Neural cell (in vitro differentiated cells): Measurements from ENCODE around the gene EPAS1. TPM values are rescaled to one million over a fixed set of nuclear protein-coding genes. Genes with fewer than 3 reads are reported as not detected.

Source experiments
- H2AFZ ChIP-seq: fragments of 200-600, 300-800 bp; sonication (generic), shearing (Covaris generic); 2 replicates; pipeline ENCODE4 v1.6.0; 2014; ENCODE audit warnings: low read depth, mild to moderate bottlenecking, antibody characterized with exemption, low read length, moderate library complexity
- H3F3A ChIP-seq: fragments of 200-600 bp; shearing (Covaris generic); 2 replicates; pipeline ENCODE4 v1.6.1; 2016; ENCODE audit warnings: mild to moderate bottlenecking, moderate library complexity, mixed read lengths, antibody characterized with exemption, low read length; ENCODE audit not compliant: insufficient read depth, poor library complexity, severe bottlenecking
- H3K27ac ChIP-seq: fragments of 200-600, 300-800 bp; sonication (generic), shearing (Covaris generic); 2 replicates; pipeline ENCODE4 v1.5.1; 2014; ENCODE audit warnings: mild to moderate bottlenecking, low read length, moderate library complexity
- H3K27me3 ChIP-seq: fragments of 300-800, 200-600 bp; sonication (generic), shearing (Covaris generic); 2 replicates; pipeline ENCODE4 v1.6.0; 2014; ENCODE audit warnings: mild to moderate bottlenecking, low read depth, low read length, moderate library complexity; ENCODE audit not compliant: insufficient read depth
- H3K36me3 ChIP-seq: fragments of 300-800, 200-600 bp; sonication (generic), shearing (Covaris generic); 2 replicates; pipeline ENCODE4 v1.5.1; 2014; ENCODE audit warnings: mild to moderate bottlenecking, antibody characterized with exemption, low read length, moderate library complexity; ENCODE audit not compliant: insufficient read depth
- H3K4me2 ChIP-seq: fragments of 300-800, 200-600 bp; sonication (generic), shearing (Covaris generic); 2 replicates; pipeline ENCODE4 v1.6.0; 2014; ENCODE audit warnings: mild to moderate bottlenecking, low read length
- H3K4me3 ChIP-seq: fragments of 300-800, 200-600 bp; sonication (generic), shearing (Covaris generic); 2 replicates; pipeline ENCODE4 v1.5.1; 2014; ENCODE audit warnings: mild to moderate bottlenecking, low read length, moderate library complexity
- H3K79me2 ChIP-seq: fragments of 200-600 bp; shearing (Covaris generic); replicated peaks from 2 replicates; pipeline ENCODE4 v1.6.0; 2014; ENCODE audit warnings: mild to moderate bottlenecking, low read length, moderate library complexity; ENCODE audit not compliant: insufficient read depth
- H3K9ac ChIP-seq: fragments of 300-800, 200-600 bp; sonication (generic), shearing (Covaris generic); 2 replicates; pipeline ENCODE4 v1.6.1; 2016; ENCODE audit warnings: mild to moderate bottlenecking, low read length, mixed read lengths
- H3K9me2 ChIP-seq: fragments of 200-600 bp; shearing (Covaris generic); 2 replicates; pipeline ENCODE4 v1.6.1; 2016; ENCODE audit warnings: mild to moderate bottlenecking, low read length, mixed read lengths; ENCODE audit not compliant: insufficient read depth
- H3K9me3 ChIP-seq: fragments of 200-600, 300-800 bp; sonication (generic), shearing (Covaris generic); 2 replicates; pipeline ENCODE4 v1.6.1; 2016; ENCODE audit warnings: mild to moderate bottlenecking, mixed run types, low read length, moderate library complexity, mixed read lengths
- H4K20me1 ChIP-seq: fragments of 200-600 bp; shearing (Covaris generic); 2 replicates; pipeline ENCODE4 v1.6.1; 2016; ENCODE audit warnings: mild to moderate bottlenecking, mixed run types; ENCODE audit not compliant: insufficient read depth
- EP300 ChIP-seq: fragments of 450-650 bp; conservative IDR thresholded peaks from 2 replicates; pipeline ENCODE4 v1.6.1; 2014; ENCODE audit warnings: antibody characterized with exemption, mild to moderate bottlenecking, moderate library complexity; ENCODE audit not compliant: poor library complexity, severe bottlenecking
- EZH2 ChIP-seq: fragments of 200-600, 300-800 bp; shearing (Covaris generic), sonication (generic); IDR thresholded peaks from 2 replicates; pipeline ENCODE4 v1.6.1; 2014; ENCODE audit warnings: antibody characterized with exemption, low read length, borderline replicate concordance, mild to moderate bottlenecking; ENCODE audit not compliant: insufficient read depth, poor library complexity, severe bottlenecking
- MXI1 ChIP-seq: fragments of 450-650 bp; conservative IDR thresholded peaks from 2 replicates; pipeline ENCODE4 v1.6.1; 2014; ENCODE audit warnings: antibody characterized with exemption, mild to moderate bottlenecking; ENCODE audit not compliant: poor library complexity, severe bottlenecking
- POLR2AphosphoS5 ChIP-seq: IDR thresholded peaks from 2 replicates; pipeline ENCODE4 v1.6.1; 2012
- RAD21 ChIP-seq: fragments of 450-650 bp; conservative IDR thresholded peaks from 2 replicates; pipeline ENCODE4 v1.6.1; 2014; ENCODE audit warnings: antibody characterized with exemption, mild to moderate bottlenecking, moderate library complexity
- SMC3 ChIP-seq: fragments of 450-650 bp; conservative IDR thresholded peaks from 2 replicates; pipeline ENCODE4 v1.6.1; 2014; ENCODE audit warnings: antibody characterized with exemption, mild to moderate bottlenecking, moderate library complexity; ENCODE audit not compliant: poor library complexity
- TAF1 ChIP-seq: IDR thresholded peaks from 2 replicates; pipeline ENCODE4 v1.6.1; 2012; ENCODE audit warnings: low read depth
- polyA plus RNA-seq: library from polyadenylated mRNA; depleted of rRNA; stranded (reverse); fragments of >200 nt; gene quantifications from 2 replicates; pipeline ENCODE4 v1.2.3, GENCODE V29; 2014
- TF ChIP-seq, protein P1 (sequence below): IDR thresholded peaks from 2 replicates; pipeline ENCODE4 v1.6.1; 2012; ENCODE audit warnings: borderline replicate concordance
- TF ChIP-seq, protein P2 (sequence below): fragments of 450-650 bp; IDR thresholded peaks from 2 replicates; pipeline ENCODE4 v1.5.1; 2014; ENCODE audit warnings: antibody characterized with exemption, mild to moderate bottlenecking, moderate library complexity; ENCODE audit not compliant: poor library complexity, severe bottlenecking

Gene EPAS1
- polyA plus RNA-seq, 1 donor from 2014 or later, result not detected

DNA sequence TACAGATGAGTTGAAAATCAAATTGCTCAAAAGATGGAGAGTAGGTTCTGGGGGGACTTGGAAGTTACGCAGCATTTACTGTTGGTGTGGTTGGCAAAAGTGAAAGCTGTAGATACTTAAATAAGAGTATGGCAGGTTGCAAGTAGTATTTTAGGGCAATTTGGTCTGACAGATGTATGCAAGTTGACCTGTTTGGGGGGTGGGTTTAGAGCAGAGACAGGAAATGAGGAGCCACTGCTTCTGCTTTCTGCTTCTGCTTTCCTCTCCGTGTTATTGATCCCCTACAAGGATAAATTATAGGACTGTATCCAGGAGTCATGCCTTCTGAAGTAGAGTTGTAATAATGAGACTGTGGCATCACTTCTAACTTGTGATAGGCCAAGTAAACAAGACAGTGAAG is 71.2 kb downstream of the EPAS1 start:
- H3K27me3 ChIP-seq, result no peaks in the 10 kb centered on the region
- no peaks in the 10 kb centered on the region for H3F3A ChIP-seq
- H3K36me3 ChIP-seq, result no peaks in the 10 kb centered on the region
- H3K27ac ChIP-seq, result no peak overlapping the region
- no peak overlapping the region for H3K9ac ChIP-seq
- H3K79me2 ChIP-seq, result no peaks in the 10 kb centered on the region
- H4K20me1 ChIP-seq, result no peaks in the 10 kb centered on the region
- no peak overlapping the region for H3K4me3 ChIP-seq
- no peaks in the 10 kb centered on the region for H3K9me3 ChIP-seq
- H3K4me2 ChIP-seq, result no peak overlapping the region
- TF ChIP-seq MXI1 (no peak), TAF1 (no peak), RAD21 (no peak), EZH2 (no peak), POLR2AphosphoS5 (no peak), EP300 (no peak)
- TF ChIP-seq, protein P1, sequence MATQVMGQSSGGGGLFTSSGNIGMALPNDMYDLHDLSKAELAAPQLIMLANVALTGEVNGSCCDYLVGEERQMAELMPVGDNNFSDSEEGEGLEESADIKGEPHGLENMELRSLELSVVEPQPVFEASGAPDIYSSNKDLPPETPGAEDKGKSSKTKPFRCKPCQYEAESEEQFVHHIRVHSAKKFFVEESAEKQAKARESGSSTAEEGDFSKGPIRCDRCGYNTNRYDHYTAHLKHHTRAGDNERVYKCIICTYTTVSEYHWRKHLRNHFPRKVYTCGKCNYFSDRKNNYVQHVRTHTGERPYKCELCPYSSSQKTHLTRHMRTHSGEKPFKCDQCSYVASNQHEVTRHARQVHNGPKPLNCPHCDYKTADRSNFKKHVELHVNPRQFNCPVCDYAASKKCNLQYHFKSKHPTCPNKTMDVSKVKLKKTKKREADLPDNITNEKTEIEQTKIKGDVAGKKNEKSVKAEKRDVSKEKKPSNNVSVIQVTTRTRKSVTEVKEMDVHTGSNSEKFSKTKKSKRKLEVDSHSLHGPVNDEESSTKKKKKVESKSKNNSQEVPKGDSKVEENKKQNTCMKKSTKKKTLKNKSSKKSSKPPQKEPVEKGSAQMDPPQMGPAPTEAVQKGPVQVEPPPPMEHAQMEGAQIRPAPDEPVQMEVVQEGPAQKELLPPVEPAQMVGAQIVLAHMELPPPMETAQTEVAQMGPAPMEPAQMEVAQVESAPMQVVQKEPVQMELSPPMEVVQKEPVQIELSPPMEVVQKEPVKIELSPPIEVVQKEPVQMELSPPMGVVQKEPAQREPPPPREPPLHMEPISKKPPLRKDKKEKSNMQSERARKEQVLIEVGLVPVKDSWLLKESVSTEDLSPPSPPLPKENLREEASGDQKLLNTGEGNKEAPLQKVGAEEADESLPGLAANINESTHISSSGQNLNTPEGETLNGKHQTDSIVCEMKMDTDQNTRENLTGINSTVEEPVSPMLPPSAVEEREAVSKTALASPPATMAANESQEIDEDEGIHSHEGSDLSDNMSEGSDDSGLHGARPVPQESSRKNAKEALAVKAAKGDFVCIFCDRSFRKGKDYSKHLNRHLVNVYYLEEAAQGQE, result no peak
- no peak overlapping the region for H2AFZ ChIP-seq
- no peaks in the 10 kb centered on the region for H3K9me2 ChIP-seq

DNA sequence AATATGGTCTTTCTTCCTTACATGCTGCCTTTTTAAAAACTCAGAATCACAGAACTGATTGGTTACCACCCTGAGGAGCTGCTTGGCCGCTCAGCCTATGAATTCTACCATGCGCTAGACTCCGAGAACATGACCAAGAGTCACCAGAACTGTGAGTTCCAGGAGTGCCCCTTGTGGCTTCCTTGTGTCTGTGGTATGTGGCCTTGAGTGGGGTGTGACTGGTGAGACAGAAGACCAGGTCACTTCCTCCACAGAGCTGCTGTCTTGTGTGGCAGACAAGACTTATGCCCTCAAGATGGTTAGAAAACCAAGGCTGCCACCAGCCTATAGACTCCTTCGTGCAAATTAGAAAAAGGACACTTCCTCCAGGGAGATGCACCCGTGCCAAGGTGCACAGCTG is 72.6 kb downstream of the EPAS1 start:
- no peaks in the 10 kb centered on the region for H3K36me3 ChIP-seq

More for the DNA sequence above, 72.6 kb downstream of the EPAS1 start:
- no peaks in the 10 kb centered on the region for H3K27me3 ChIP-seq
- H2AFZ ChIP-seq, result no peak overlapping the region
- H3K27ac ChIP-seq, result no peak overlapping the region
- TF ChIP-seq POLR2AphosphoS5 (no peak), EP300 (no peak), TAF1 (no peak), MXI1 (no peak), SMC3 (no peak), RAD21 (no peak), EZH2 (no peak)
- TF ChIP-seq, protein P1, result no peak
- TF ChIP-seq, protein P2, sequence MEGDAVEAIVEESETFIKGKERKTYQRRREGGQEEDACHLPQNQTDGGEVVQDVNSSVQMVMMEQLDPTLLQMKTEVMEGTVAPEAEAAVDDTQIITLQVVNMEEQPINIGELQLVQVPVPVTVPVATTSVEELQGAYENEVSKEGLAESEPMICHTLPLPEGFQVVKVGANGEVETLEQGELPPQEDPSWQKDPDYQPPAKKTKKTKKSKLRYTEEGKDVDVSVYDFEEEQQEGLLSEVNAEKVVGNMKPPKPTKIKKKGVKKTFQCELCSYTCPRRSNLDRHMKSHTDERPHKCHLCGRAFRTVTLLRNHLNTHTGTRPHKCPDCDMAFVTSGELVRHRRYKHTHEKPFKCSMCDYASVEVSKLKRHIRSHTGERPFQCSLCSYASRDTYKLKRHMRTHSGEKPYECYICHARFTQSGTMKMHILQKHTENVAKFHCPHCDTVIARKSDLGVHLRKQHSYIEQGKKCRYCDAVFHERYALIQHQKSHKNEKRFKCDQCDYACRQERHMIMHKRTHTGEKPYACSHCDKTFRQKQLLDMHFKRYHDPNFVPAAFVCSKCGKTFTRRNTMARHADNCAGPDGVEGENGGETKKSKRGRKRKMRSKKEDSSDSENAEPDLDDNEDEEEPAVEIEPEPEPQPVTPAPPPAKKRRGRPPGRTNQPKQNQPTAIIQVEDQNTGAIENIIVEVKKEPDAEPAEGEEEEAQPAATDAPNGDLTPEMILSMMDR, result no peak
- no peaks in the 10 kb centered on the region for H4K20me1 ChIP-seq
- H3K4me2 ChIP-seq, result no peak overlapping the region
- no peaks in the 10 kb centered on the region for H3K79me2 ChIP-seq
- no peak overlapping the region for H3K9ac ChIP-seq
- H3K9me2 ChIP-seq, result no peaks in the 10 kb centered on the region
- H3K4me3 ChIP-seq, result no peak overlapping the region
- no peaks in the 10 kb centered on the region for H3K9me3 ChIP-seq
- H3F3A ChIP-seq, result no peaks in the 10 kb centered on the region
